ENCODE data around the gene C11orf42. TPM values are rescaled to one million over a fixed set of nuclear protein-coding genes. Genes with fewer than 3 reads are reported as not detected.

The C11orf42 gene
- not detected in 2 replicates for total RNA-seq (ENCODE audit: low replicate concordance)

- no peak for TF ChIP-seq CTCF (IDR thresholded peaks at IDR 0.05; ENCODE audit: insufficient read depth, low read length)
- no peak within 1 kb of the TSS for H3K4me3 ChIP-seq (ENCODE audit: low read depth, low read length)
- no peak for DNase-seq (ENCODE audit: low read depth)
These were observed at the start of gene C11orf42 for GRCh38 chr11:6205366-6205765. Gene C11orf42 (plus strand): TSS chr11:6205557. CDS start chr11:6205616, 59 bp downstream.

GRCh38 chr11:6156628-6157359, 48.6 kb upstream of the C11orf42 start:
- H3K4me3 ChIP-seq (ENCODE audit: low read depth, low read length), result no peak overlapping the region
- no peak for TF ChIP-seq CTCF (IDR thresholded peaks at IDR 0.05; ENCODE audit: insufficient read depth, low read length)
- no peak for DNase-seq (ENCODE audit: low read depth)

GRCh38 chr11:6170226-6170625, 35.1 kb upstream of the C11orf42 start, which contains the start of gene OR52B2:
Gene OR52B2 (minus strand): TSS chr11:6170326. CDS start chr11:6170326, 0 bp downstream.
- TF ChIP-seq CTCF (IDR thresholded peaks at IDR 0.05; ENCODE audit: insufficient read depth, low read length), result no peak
- DNase-seq (ENCODE audit: low read depth), result no peak
- no peak within 1 kb of the TSS for H3K4me3 ChIP-seq (ENCODE audit: low read depth, low read length)

- no peak overlapping the region for H3K4me3 ChIP-seq (ENCODE audit: low read depth, low read length)
- no peak for DNase-seq (ENCODE audit: low read depth)
- TF ChIP-seq CTCF (IDR thresholded peaks at IDR 0.05; ENCODE audit: insufficient read depth, low read length), result no peak
These were observed 29.9 kb upstream of the C11orf42 start for GRCh38 chr11:6175440-6175839.

GRCh38 chr11:6191742-6192141, 13.6 kb upstream of the C11orf42 start:
- no peak for TF ChIP-seq CTCF (IDR thresholded peaks at IDR 0.05; ENCODE audit: insufficient read depth, low read length)
- no peak overlapping the region for H3K4me3 ChIP-seq (ENCODE audit: low read depth, low read length)
- no peak for DNase-seq (ENCODE audit: low read depth)

- no peak for TF ChIP-seq CTCF (IDR thresholded peaks at IDR 0.05; ENCODE audit: insufficient read depth, low read length)
- H3K4me3 ChIP-seq (ENCODE audit: low read depth, low read length), result no peak overlapping the region
- no peak for DNase-seq (ENCODE audit: low read depth)
These were observed 11.2 kb upstream of the C11orf42 start for GRCh38 chr11:6194065-6194581.
